Esophagus (tissue), 2 donors: ENCODE measurements around the gene TMEM156. TPM values are rescaled to one million over a fixed set of nuclear protein-coding genes. Genes with fewer than 3 reads are reported as not detected.

ENCODE experiments used
- H3K27ac ChIP-seq, 2 donors: one replicate each; pipeline ENCODE4 v1.5.1; 2013; ENCODE audit warnings: low read depth in 2 of 2, mild to moderate bottlenecking in 2 of 2, inconsistent platforms in 1 of 2, low read length in 1 of 2, moderate library complexity in 1 of 2
- H3K27me3 ChIP-seq, 2 donors: one replicate each; pipeline ENCODE4 v1.6.1; 2013; ENCODE audit warnings: low read length in 2 of 2, control low read depth in 1 of 2, mild to moderate bottlenecking in 1 of 2; ENCODE audit not compliant: insufficient read depth in 2 of 2, control insufficient read depth in 1 of 2
- H3K36me3 ChIP-seq, 2 donors: one replicate each; pipeline ENCODE4 v1.6.1; 2013; ENCODE audit warnings: low read length in 1 of 2; ENCODE audit not compliant: control insufficient read depth in 2 of 2, insufficient read depth in 2 of 2
- H3K4me1 ChIP-seq, 2 donors: one replicate each; pipeline ENCODE4 v1.6.1; 2013; ENCODE audit warnings: low read length in 1 of 2; ENCODE audit not compliant: control insufficient read depth in 2 of 2, insufficient read depth in 2 of 2
- H3K4me3 ChIP-seq, 2 donors: one replicate each; pipeline ENCODE4 v1.5.1; 2013; ENCODE audit warnings: low read length in 2 of 2, mild to moderate bottlenecking in 2 of 2, low read depth in 1 of 2, moderate library complexity in 1 of 2
- H3K9me3 ChIP-seq, 2 donors: one replicate each; pipeline ENCODE4 v1.6.1; 2013; ENCODE audit warnings: mild to moderate bottlenecking in 2 of 2, low read depth in 1 of 2, low read length in 1 of 2, moderate library complexity in 1 of 2; ENCODE audit not compliant: control insufficient read depth in 2 of 2, insufficient read depth in 1 of 2
- WGBS, 2 donors: extraction: QIAGEN DNeasy Blood & Tissue Kit; methylation state at CpG; one replicate each; pipeline ENCODE4 v1.1.7; 2013; 5-methylcytosine and 5-hydroxymethylcytosine counted together
- polyA plus RNA-seq, 2 donors: library from polyadenylated mRNA; stranded (reverse); fragments of 200-250 nt; gene quantifications; one replicate each; pipeline ENCODE4 v1.2.3, GENCODE V29; 2013
- donor health status: healthy with polysubstance abuse.
- donor health status: Bipolar disorder and iron deficiency.

Gene TMEM156
- polyA plus RNA-seq, 2 donors: 0.25 to 0.81 TPM

GRCh38 chr4:38987491-38987890 lies 44.7 kb downstream of the TMEM156 start:
- Histone ChIP-seq H3K27me3 (no peaks in the 10 kb centered on the region), H3K27ac (no peak overlapping the region), H3K9me3 (no peaks in the 10 kb centered on the region), H3K36me3 (no peaks in the 10 kb centered on the region), H3K4me1 (no peaks in the 10 kb centered on the region), H3K4me3 (no peak overlapping the region)

GRCh38 chr4:38985410-38986100 lies 46.7 kb downstream of the TMEM156 start:
- no peaks in the 10 kb centered on the region for H3K36me3 ChIP-seq
- WGBS, 2 donors: 67 to 74% methylated on average over 10 of the region's 10 CpGs
- no peaks in the 10 kb centered on the region for H3K9me3 ChIP-seq
- no peaks in the 10 kb centered on the region for H3K4me1 ChIP-seq
- H3K27ac ChIP-seq: no peak overlapping the region
- no peak overlapping the region for H3K4me3 ChIP-seq
- no peaks in the 10 kb centered on the region for H3K27me3 ChIP-seq

GRCh38 chr4:38983787-38984598 lies 48.2 kb downstream of the TMEM156 start:
- H3K4me3 ChIP-seq: no peak overlapping the region
- 60 to 61% methylated on average over 12 of the region's 12 CpGs for WGBS, 2 donors

GRCh38 chr4:38983291-38983690 lies 48.9 kb downstream of the TMEM156 start:
- no peak overlapping the region for H3K4me3 ChIP-seq
- H3K36me3 ChIP-seq: no peaks in the 10 kb centered on the region
- no peaks in the 10 kb centered on the region for H3K9me3 ChIP-seq
- H3K27me3 ChIP-seq: no peaks in the 10 kb centered on the region
- no peaks in the 10 kb centered on the region for H3K4me1 ChIP-seq
- 80 to 90% methylated on average over 6 of the region's 6 CpGs for WGBS, 2 donors
- H3K27ac ChIP-seq: no peak overlapping the region

More at GRCh38 chr4:38983787-38984598, 48.2 kb downstream of the TMEM156 start:
- Histone ChIP-seq H3K4me1 (no peaks in the 10 kb centered on the region), H3K27me3 (no peaks in the 10 kb centered on the region), H3K9me3 (no peaks in the 10 kb centered on the region), H3K27ac (peak overlapping the region in 1 of 2 donors; percentile 40), H3K36me3 (no peaks in the 10 kb centered on the region)

- Histone ChIP-seq H3K36me3 (no peaks in the 10 kb centered on the region), H3K4me3 (no peak overlapping the region), H3K4me1 (no peaks in the 10 kb centered on the region), H3K27ac (no peak overlapping the region), H3K27me3 (no peaks in the 10 kb centered on the region), H3K9me3 (no peaks in the 10 kb centered on the region)
- WGBS, 2 donors: 91 to 92% methylated on average over 5 of the region's 5 CpGs
Observed at GRCh38 chr4:38982361-38983095, 49.7 kb downstream of the TMEM156 start.

- WGBS, 2 donors: 64 to 71% methylated on average over 7 of the region's 7 CpGs
Observed at GRCh38 chr4:38980903-38981676, 51.1 kb downstream of the TMEM156 start.

GRCh38 chr4:38979511-38980230 lies 52.5 kb downstream of the TMEM156 start:
- Histone ChIP-seq H3K4me1 (no peaks in the 10 kb centered on the region), H3K27ac (no peak overlapping the region), H3K27me3 (no peaks in the 10 kb centered on the region), H3K36me3 (no peaks in the 10 kb centered on the region), H3K9me3 (no peaks in the 10 kb centered on the region), H3K4me3 (no peak overlapping the region)
- WGBS, 2 donors: 76 to 78% methylated on average over 3 of the region's 3 CpGs

More at GRCh38 chr4:38980903-38981676, 51.1 kb downstream of the TMEM156 start:
- no peaks in the 10 kb centered on the region for H3K27me3 ChIP-seq
- H3K4me1 ChIP-seq: no peaks in the 10 kb centered on the region
- H3K4me3 ChIP-seq: no peak overlapping the region
- no peaks in the 10 kb centered on the region for H3K36me3 ChIP-seq
- H3K9me3 ChIP-seq: no peaks in the 10 kb centered on the region
- H3K27ac ChIP-seq: no peak overlapping the region

- WGBS, 2 donors: 71 to 83% methylated on average over 4 of the region's 4 CpGs
- no peak overlapping the region for H3K27ac ChIP-seq
- no peak overlapping the region for H3K4me3 ChIP-seq
- H3K27me3 ChIP-seq: no peaks in the 10 kb centered on the region
- H3K36me3 ChIP-seq: no peaks in the 10 kb centered on the region
- H3K4me1 ChIP-seq: no peaks in the 10 kb centered on the region
- no peaks in the 10 kb centered on the region for H3K9me3 ChIP-seq
Observed at GRCh38 chr4:38979081-38979480, 53.1 kb downstream of the TMEM156 start.
